ENCODE results near the gene C3orf20.

Gene C3orf20

GRCh38 chr3:14780927-14781507 lies 106.1 kb downstream of the C3orf20 start:
- no peak for DNase-seq

- no peak for DNase-seq
These were observed 108.6 kb downstream of the C3orf20 start for GRCh38 chr3:14783480-14784086.

GRCh38 chr3:14784087-14784681 lies 109.2 kb downstream of the C3orf20 start:
- DNase-seq = no peak

GRCh38 chr3:14785207-14786155 lies 110.5 kb downstream of the C3orf20 start:
- no peak for DNase-seq

- no peak for DNase-seq
These were observed 111.4 kb downstream of the C3orf20 start for GRCh38 chr3:14786369-14786768.

- no peak for DNase-seq
These were observed 112.7 kb downstream of the C3orf20 start for GRCh38 chr3:14787630-14788029.

GRCh38 chr3:14788644-14789043 lies 113.7 kb downstream of the C3orf20 start:
- no peak for DNase-seq

GRCh38 chr3:14789221-14789620 lies 114.3 kb downstream of the C3orf20 start:
- DNase-seq = no peak

- DNase-seq = no peak
These were observed 114.8 kb downstream of the C3orf20 start for GRCh38 chr3:14789640-14790285.

GRCh38 chr3:14791343-14791945 lies 116.5 kb downstream of the C3orf20 start:
- no peak for DNase-seq

GRCh38 chr3:14792691-14793121 lies 117.8 kb downstream of the C3orf20 start:
- no peak for DNase-seq

- no peak for DNase-seq
These were observed 118.4 kb downstream of the C3orf20 start for GRCh38 chr3:14793126-14793857.

GRCh38 chr3:14793858-14794234 lies 118.9 kb downstream of the C3orf20 start:
- no peak for DNase-seq

- DNase-seq = no peak
These were observed 119.5 kb downstream of the C3orf20 start for GRCh38 chr3:14794435-14794834.

- no peak for DNase-seq
These were observed 121.1 kb downstream of the C3orf20 start for GRCh38 chr3:14795996-14796395.

- DNase-seq = no peak
These were observed 121.6 kb downstream of the C3orf20 start for GRCh38 chr3:14796403-14797077.

GRCh38 chr3:14797731-14798130 lies 122.8 kb downstream of the C3orf20 start:
- no peak for DNase-seq

- no peak for DNase-seq
These were observed 123.3 kb downstream of the C3orf20 start for GRCh38 chr3:14798231-14798630.

- DNase-seq = no peak
These were observed 124.2 kb downstream of the C3orf20 start for GRCh38 chr3:14799146-14799545.

- no peak for DNase-seq
These were observed 126.1 kb downstream of the C3orf20 start for GRCh38 chr3:14801031-14801430.

All from NCI-H1694 treated with DMSO at 0.1 percent for 48 hours (cell line).